Endothelial cell of umbilical vein (primary cell): Measurements from ENCODE around the gene PDE4B. TPM values are rescaled to one million over a fixed set of nuclear protein-coding genes. Genes with fewer than 3 reads are reported as not detected.

Source experiments
- BruUV-seq: library from RNA; stranded (reverse); fragments of 400-500 nt; replicated peaks from 2 replicates; lab custom pipeline; 2021; lab: Mats Ljungman, UMichigan
- CTCF ChIA-PET: fragments of 300-600, 350-600 bp; sonication (Branson Sonifier 250); formaldehyde crosslinking; loops from one replicate; lab custom pipeline; 2021; ENCODE audit warnings: antibody characterized with exemption, inconsistent platforms; lab: Charles Lee
- POLR2A ChIA-PET: fragments of 300-600, 350-600 bp; sonication (Branson Sonifier 250); formaldehyde crosslinking; loops from one replicate; lab custom pipeline; 2021; ENCODE audit warnings: antibody characterized with exemption, inconsistent platforms; lab: Charles Lee
- DNase-seq: peaks from one replicate; pipeline ENCODE4 v3.0.0-alpha.2; 2011; ENCODE audit warnings: low read depth, low spot score
- FAIRE-seq: peaks from 2 replicates; lab custom pipeline; 2011; peaks lifted over from hg19 to GRCh38; lab: Jason Lieb, UNC
- H2AFZ ChIP-seq: 2 replicates; pipeline ENCODE4 v1.6.0; 2012; ENCODE audit warnings: low read depth, low read length, control low read depth, inconsistent platforms
- H3K27ac ChIP-seq: 2 replicates; pipeline ENCODE4 v1.5.1; 2011; ENCODE audit warnings: low read depth, mild to moderate bottlenecking, control low read depth, low read length, moderate library complexity; ENCODE audit not compliant: insufficient read depth
- H3K27me3 ChIP-seq, 2 experiments: 2 replicates each; pipeline versions ENCODE4 v1.6.0 to v1.6.1; 2011; ENCODE audit warnings: low read length in 2 of 2, mixed read lengths in 1 of 2; ENCODE audit not compliant: control insufficient read depth in 2 of 2, insufficient read depth in 2 of 2
- H3K36me3 ChIP-seq, 2 experiments: 2 replicates in 1 of 2; 3 replicates in 1 of 2; pipeline ENCODE4 v1.5.1; 2011; ENCODE audit warnings: low read length in 2 of 2, mild to moderate bottlenecking in 1 of 2, moderate library complexity in 1 of 2; ENCODE audit not compliant: control insufficient read depth in 2 of 2, insufficient read depth in 2 of 2; ENCODE audit errors: extremely low read depth in 1 of 2
- H3K4me1 ChIP-seq: 3 replicates; pipeline ENCODE4 v1.5.1; 2011; ENCODE audit warnings: mild to moderate bottlenecking, low read length; ENCODE audit not compliant: control insufficient read depth, insufficient read depth; ENCODE audit errors: extremely low read depth
- H3K4me2 ChIP-seq: 2 replicates; pipeline ENCODE4 v1.6.1; 2011; ENCODE audit warnings: low read length, control low read depth, mixed read lengths; ENCODE audit not compliant: insufficient read depth
- H3K4me3 ChIP-seq, 3 experiments: fragments of 200-600 bp in 1 of 3; sonication (generic), shearing (Covaris generic) in 1 of 3; replicated peaks in 1 of 3; 2 replicates each; pipeline ENCODE4 v1.5.1; 2011 to 2016; ENCODE audit warnings: control low read depth in 3 of 3, low read length in 3 of 3, mild to moderate bottlenecking in 2 of 3, inconsistent platforms in 1 of 3, low read depth in 1 of 3, moderate library complexity in 1 of 3; ENCODE audit not compliant: insufficient read depth in 1 of 3
- H3K79me2 ChIP-seq: 2 replicates; pipeline ENCODE4 v1.6.0; 2012; ENCODE audit warnings: low read length, inconsistent platforms; ENCODE audit not compliant: control insufficient read depth, insufficient read depth
- H3K9ac ChIP-seq: replicated peaks from 2 replicates; pipeline ENCODE3; 2011; ENCODE audit warnings: low read length, control low read depth; ENCODE audit not compliant: insufficient read depth; ENCODE audit errors: extremely low read depth
- H3K9me1 ChIP-seq: replicated peaks from 3 replicates; pipeline ENCODE4 v1.6.0; 2011; ENCODE audit warnings: mild to moderate bottlenecking, low read length; ENCODE audit not compliant: control insufficient read depth, insufficient read depth; ENCODE audit errors: extremely low read depth
- H3K9me3 ChIP-seq: replicated peaks from 2 replicates; pipeline ENCODE4 v1.5.1; 2012; ENCODE audit warnings: low read length, inconsistent platforms; ENCODE audit not compliant: control insufficient read depth, insufficient read depth
- H4K20me1 ChIP-seq: replicated peaks from 2 replicates; pipeline ENCODE3; 2011; ENCODE audit warnings: mild to moderate bottlenecking, low read length; ENCODE audit not compliant: control insufficient read depth, insufficient read depth; ENCODE audit errors: extremely low read depth
- CTCF ChIP-seq, 2 donors: IDR thresholded peaks; 1 replicate in 1 of 2; 2 replicates in 1 of 2; pipeline ENCODE4 v1.5.1; 2011; ENCODE audit warnings: low read length in 2 of 2, mild to moderate bottlenecking in 2 of 2, moderate library complexity in 2 of 2, control low read depth in 1 of 2, inconsistent platforms in 1 of 2, low read depth in 1 of 2; ENCODE audit not compliant: insufficient read depth in 1 of 2; ENCODE audit errors: extremely low read depth in 1 of 2
- EZH2 ChIP-seq: IDR thresholded peaks from 2 replicates; pipeline ENCODE4 v1.6.1; 2012; ENCODE audit warnings: borderline replicate concordance, low read depth, mild to moderate bottlenecking, moderate library complexity, low read length, inconsistent platforms; ENCODE audit not compliant: severe bottlenecking
- FOS ChIP-seq: IDR thresholded peaks from 2 replicates; pipeline ENCODE4 v1.6.1; 2011; ENCODE audit warnings: mild to moderate bottlenecking, low read length, moderate library complexity, borderline replicate concordance; ENCODE audit not compliant: insufficient read depth
- GATA2 ChIP-seq: IDR thresholded peaks from 2 replicates; pipeline ENCODE4 v1.7.0; 2011; ENCODE audit warnings: low read depth, mild to moderate bottlenecking, moderate library complexity, mixed read lengths, low read length; ENCODE audit not compliant: insufficient read length, insufficient read depth
- JUN ChIP-seq: IDR thresholded peaks from 2 replicates; pipeline ENCODE4 v1.6.1; 2011; ENCODE audit warnings: borderline replicate concordance, low read depth; ENCODE audit not compliant: insufficient read length, insufficient read depth
- MAX ChIP-seq: IDR thresholded peaks from 2 replicates; pipeline ENCODE4 v1.6.1; 2011; ENCODE audit not compliant: insufficient read depth, insufficient read length
- MYC ChIP-seq: IDR thresholded peaks from one replicate; pipeline ENCODE4 v1.6.1; 2011; ENCODE audit warnings: mild to moderate bottlenecking, low read depth, low read length
- POLR2A ChIP-seq: IDR thresholded peaks from 2 replicates; pipeline ENCODE4 v1.6.1; 2012; ENCODE audit warnings: low read depth, mild to moderate bottlenecking, control low read depth, low read length
- POLR2AphosphoS5 ChIP-seq: IDR thresholded peaks from 2 replicates; pipeline ENCODE4 v1.6.1; 2012; ENCODE audit warnings: low read depth, mild to moderate bottlenecking, control low read depth, low read length, moderate library complexity; ENCODE audit not compliant: insufficient read depth
- dilution Hi-C: fragments of 300-500 bp; cut with MboI; formaldehyde crosslinking; loops from one replicate; pipeline ENCODE4 v1.15.0; 2019; ENCODE audit warnings: low sequenced_read_pairs; ENCODE audit not compliant: extremely low pct_ligation_motif_present
- intact Hi-C: fragments of 100-400 bp; cut with micrococcal nuclease; formaldehyde crosslinking; loops from one replicate; pipeline ENCODE4 v1.10.0; 2022
- polyA plus RNA-seq, 4 experiments: library from polyadenylated mRNA; depleted of rRNA in 3 of 4; stranded (reverse) in 3 of 4; unstranded in 1 of 4; fragments of >200 nt; gene quantifications; 2 replicates each; pipeline versions ENCODE4 v1.2.1 to v1.2.3, GENCODE V29; 2011 to 2012; ENCODE audit warnings: missing spikeins in 1 of 4
- total RNA-seq: library from RNA; stranded (reverse); gene quantifications from 2 replicates; pipeline ENCODE4 v1.2.3, GENCODE V29; 2021

PDE4B gene
- total and polyA plus RNA-seq, 2 donors (not counting 3 experiments of a cell fraction or from before 2014, with no cell fraction given), result 63.5 to 69.8 TPM

GRCh38 chr1:65772607-65773006 is 20.1 kb upstream of the PDE4B start:
- Histone ChIP-seq H3K36me3 (no peaks in the 10 kb centered on the region), H2AFZ (no peak overlapping the region), H3K27ac (no peak overlapping the region), H3K4me2 (no peak overlapping the region), H3K4me1 (peaks cover 3% of the 10 kb centered on the region), H3K9ac (no peak overlapping the region), H3K9me3 (no peaks in the 10 kb centered on the region), H3K27me3 (no peaks in the 10 kb centered on the region), H3K9me1 (no peaks in the 10 kb centered on the region), H3K79me2 (no peaks in the 10 kb centered on the region), H3K4me3 (no peak overlapping the region), H4K20me1 (no peaks in the 10 kb centered on the region)
- BruUV-seq, result no TSS peak
- ChIA-PET POLR2A (no interaction called here), CTCF (no interaction called here)
- DNase-seq (peak; percentile 43), FAIRE-seq (no peak)
- dilution Hi-C loops (no loop called here), intact Hi-C loops (no loop called here)
- TF ChIP-seq FOS, result peak; percentile 26
- no peak for TF ChIP-seq POLR2A
- TF ChIP-seq JUN, result peak; percentile 49

GRCh38 chr1:65773391-65774123 is 19.1 kb upstream of the PDE4B start:
- no peak overlapping the region for H3K27ac ChIP-seq
- no TSS peak for BruUV-seq
- H3K4me3 ChIP-seq, result no peak overlapping the region
- no peak for DNase-seq
- H3K9ac ChIP-seq, result no peak overlapping the region
- no peaks in the 10 kb centered on the region for H3K79me2 ChIP-seq
- no peaks in the 10 kb centered on the region for H3K9me3 ChIP-seq
- no peaks in the 10 kb centered on the region for H3K9me1 ChIP-seq
- TF ChIP-seq CTCF (IDR thresholded peaks at IDR 0.05; ENCODE audit: extremely low read depth in 1 of 2, insufficient read depth in 1 of 2, low read depth in 1 of 2, low read length in 2 of 2) (no peak), GATA2 (no peak), POLR2A (no peak), EZH2 (no peak), POLR2AphosphoS5 (no peak), FOS (no peak), JUN (no peak), MYC (no peak), MAX (no peak)
- no peak for FAIRE-seq
- no peak overlapping the region for H2AFZ ChIP-seq
- intact Hi-C loops (no loop called here), dilution Hi-C loops (no loop called here)
- H3K36me3 ChIP-seq, result no peaks in the 10 kb centered on the region
- ChIA-PET POLR2A (no interaction called here), CTCF (no interaction called here)
- H4K20me1 ChIP-seq, result no peaks in the 10 kb centered on the region
- peaks cover 3% of the 10 kb centered on the region for H3K4me1 ChIP-seq
- H3K4me2 ChIP-seq, result no peak overlapping the region
- H3K27me3 ChIP-seq, result no peaks in the 10 kb centered on the region
